Loucy (cell line): Measurements from ENCODE around the gene GLYATL1B.
"Not testable (repeated sequence)": the region's sequence is repeated elsewhere in the genome, so short reads cannot be mapped to it uniquely, and the experiment has no call there.

Experiments
- H2AFZ ChIP-seq: fragments of 200-600 bp; sonication (generic); 2 replicates; pipeline ENCODE4 v1.6.0; 2016; ENCODE audit warnings: antibody characterized with exemption, mild to moderate bottlenecking, low read length, moderate library complexity
- H3F3A ChIP-seq: fragments of 200-600 bp; 2 replicates; pipeline ENCODE4 v1.6.0; 2016; ENCODE audit warnings: antibody characterized with exemption, low read depth, mild to moderate bottlenecking
- H3K27me3 ChIP-seq: fragments of 200-600 bp; sonication (generic); 2 replicates; pipeline ENCODE4 v1.6.1; 2014; ENCODE audit warnings: low read length, mild to moderate bottlenecking; ENCODE audit not compliant: insufficient read depth, poor library complexity, severe bottlenecking
- H3K36me3 ChIP-seq: fragments of 200-600 bp; sonication (generic); 2 replicates; pipeline ENCODE4 v1.6.1; 2016; ENCODE audit warnings: low read length; ENCODE audit not compliant: insufficient read depth
- H3K4me1 ChIP-seq: fragments of 200-600 bp; sonication (generic); 2 replicates; pipeline ENCODE4 v1.5.1; 2014; ENCODE audit warnings: low read length, mild to moderate bottlenecking; ENCODE audit not compliant: insufficient read depth, poor library complexity, severe bottlenecking
- H3K4me2 ChIP-seq: fragments of 200-600 bp; sonication (generic); 2 replicates; pipeline ENCODE4 v1.6.0; 2014; ENCODE audit warnings: antibody characterized with exemption, low read length, low read depth, mild to moderate bottlenecking; ENCODE audit not compliant: poor library complexity, severe bottlenecking
- H3K4me3 ChIP-seq: fragments of 200-600 bp; sonication (generic); 2 replicates; pipeline ENCODE4 v1.5.1; 2014; ENCODE audit warnings: low read length, mild to moderate bottlenecking, mixed read lengths; ENCODE audit not compliant: poor library complexity, severe bottlenecking
- H3K79me2 ChIP-seq: fragments of 200-600 bp; sonication (generic); 2 replicates; pipeline ENCODE4 v1.6.1; 2014; ENCODE audit warnings: low read length; ENCODE audit not compliant: insufficient read depth
- H3K9ac ChIP-seq: fragments of 200-600 bp; sonication (generic); 2 replicates; pipeline ENCODE4 v1.6.0; 2014; ENCODE audit warnings: mild to moderate bottlenecking, low read depth, low read length, moderate library complexity; ENCODE audit not compliant: poor library complexity, severe bottlenecking
- H3K9me2 ChIP-seq: fragments of 200-600 bp; sonication (generic); replicated peaks from 2 replicates; pipeline ENCODE4 v1.6.1; 2016; ENCODE audit warnings: low read depth, low read length, mixed read lengths
- H3K9me3 ChIP-seq: fragments of 200-600 bp; sonication (generic); 2 replicates; pipeline ENCODE4 v1.6.1; 2014; ENCODE audit warnings: mild to moderate bottlenecking, antibody characterized with exemption, low read length, low read depth; ENCODE audit not compliant: insufficient read depth
- H4K20me1 ChIP-seq: fragments of 200-600 bp; sonication (generic); 2 replicates; pipeline ENCODE4 v1.6.0; 2014; ENCODE audit warnings: antibody characterized with exemption, low read length, mild to moderate bottlenecking; ENCODE audit not compliant: insufficient read depth, poor library complexity, severe bottlenecking
- EZH2phosphoT487 ChIP-seq: fragments of 200-600 bp; IDR thresholded peaks from 2 replicates; pipeline ENCODE4 v1.6.1; 2018; ENCODE audit warnings: antibody characterized with exemption, mild to moderate bottlenecking, moderate library complexity, borderline replicate concordance
- TF ChIP-seq, protein P1 (sequence below): fragments of 200-600 bp; sonication (generic); conservative IDR thresholded peaks from 2 replicates; pipeline ENCODE4 v1.5.1; 2014; ENCODE audit warnings: mild to moderate bottlenecking, antibody characterized with exemption, low read length

GLYATL1B gene, protein sequence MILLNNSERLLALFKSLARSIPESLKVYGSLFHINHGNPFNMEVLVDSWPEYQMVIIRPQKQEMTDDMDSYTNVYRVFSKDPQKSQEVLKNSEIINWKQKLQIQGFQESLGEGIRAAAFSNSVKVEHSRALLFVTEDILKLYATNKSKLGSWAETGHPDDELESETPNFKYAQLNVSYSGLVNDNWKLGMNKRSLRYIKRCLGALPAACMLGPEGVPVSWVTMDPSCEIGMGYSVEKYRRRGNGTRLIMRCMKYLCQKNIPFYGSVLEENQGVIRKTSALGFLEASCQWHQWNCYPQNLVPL

DNA sequence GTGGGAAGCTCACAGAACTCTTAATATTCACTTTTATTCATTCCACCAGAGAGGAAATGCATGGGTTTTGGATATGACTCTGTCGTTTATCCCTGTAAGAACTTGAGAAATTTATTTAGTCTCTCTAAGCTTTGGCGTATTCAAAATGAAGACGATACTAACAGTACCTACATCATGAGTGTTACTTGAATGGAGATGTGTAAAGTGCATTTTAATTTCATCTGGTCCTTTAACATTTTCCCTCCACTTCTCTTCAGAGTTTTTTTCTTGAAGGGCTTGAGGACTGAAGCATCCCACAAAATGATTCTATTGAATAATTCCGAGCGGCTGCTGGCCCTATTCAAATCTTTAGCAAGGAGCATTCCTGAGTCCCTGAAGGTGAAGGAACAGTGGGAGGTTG is at the start of gene GLYATL1B:
TSS of gene GLYATL1B (plus strand) at position 301 of the 400 bp plus-strand sequence. CDS start at position 301, 0 bp downstream.
- not testable (repeated sequence) for H3K36me3 ChIP-seq, H3K4me1 ChIP-seq, H3K4me3 ChIP-seq, H3K9me2 ChIP-seq, H3K9ac ChIP-seq, H3K9me3 ChIP-seq, H3F3A ChIP-seq, H3K27me3 ChIP-seq, H2AFZ ChIP-seq, H3K4me2 ChIP-seq, H3K79me2 ChIP-seq, H4K20me1 ChIP-seq

DNA sequence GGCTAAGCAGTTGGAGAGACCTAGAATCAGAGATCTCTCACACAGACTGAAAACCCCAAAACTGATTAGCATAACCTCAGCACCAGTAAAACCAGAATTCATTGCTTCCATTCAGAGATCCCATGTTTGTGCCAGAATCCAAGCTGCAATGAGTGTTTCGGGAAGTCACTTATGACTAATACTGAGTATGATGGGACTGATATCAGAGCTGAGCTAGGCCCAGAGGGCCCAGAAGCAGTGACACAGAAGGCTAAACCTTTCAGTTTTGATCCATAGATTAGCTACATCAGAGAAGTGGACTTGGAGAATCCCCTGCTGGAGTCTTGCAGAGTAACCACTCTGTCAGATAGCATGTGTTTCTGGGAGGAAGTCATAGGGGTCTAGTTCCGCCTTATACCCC is 49.6 kb upstream of the GLYATL1B start:
- H3K9ac ChIP-seq, H3K9me2 ChIP-seq, H3K36me3 ChIP-seq, H3F3A ChIP-seq, H3K4me1 ChIP-seq, H3K9me3 ChIP-seq, H3K27me3 ChIP-seq, H4K20me1 ChIP-seq, H3K79me2 ChIP-seq, H3K4me2 ChIP-seq, H3K4me3 ChIP-seq, H2AFZ ChIP-seq: not testable (repeated sequence)

DNA sequence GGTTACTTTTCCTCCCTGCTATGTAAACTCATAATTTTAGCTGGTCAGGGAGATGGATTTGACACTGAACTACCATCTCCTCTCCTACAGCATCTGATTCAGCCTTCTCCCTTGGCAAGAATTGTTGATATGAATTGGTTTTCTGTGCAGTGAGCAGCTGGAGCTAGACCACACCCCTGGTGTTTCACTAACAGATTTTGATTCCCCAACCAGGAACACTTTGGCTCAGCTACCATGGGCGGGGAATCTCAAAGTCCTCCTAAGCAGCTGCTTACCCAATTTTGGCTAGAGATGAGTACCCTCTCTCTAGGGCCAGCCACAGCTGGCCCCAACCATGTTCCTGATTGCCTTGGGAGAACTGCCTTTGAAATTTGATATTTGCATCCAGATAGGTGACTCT is 48.7 kb upstream of the GLYATL1B start:
- H3K9me2 ChIP-seq, H3F3A ChIP-seq, H4K20me1 ChIP-seq, H2AFZ ChIP-seq, H3K4me2 ChIP-seq, H3K36me3 ChIP-seq, H3K9me3 ChIP-seq, H3K27me3 ChIP-seq, H3K4me1 ChIP-seq, H3K9ac ChIP-seq, H3K79me2 ChIP-seq, H3K4me3 ChIP-seq: not testable (repeated sequence)

DNA sequence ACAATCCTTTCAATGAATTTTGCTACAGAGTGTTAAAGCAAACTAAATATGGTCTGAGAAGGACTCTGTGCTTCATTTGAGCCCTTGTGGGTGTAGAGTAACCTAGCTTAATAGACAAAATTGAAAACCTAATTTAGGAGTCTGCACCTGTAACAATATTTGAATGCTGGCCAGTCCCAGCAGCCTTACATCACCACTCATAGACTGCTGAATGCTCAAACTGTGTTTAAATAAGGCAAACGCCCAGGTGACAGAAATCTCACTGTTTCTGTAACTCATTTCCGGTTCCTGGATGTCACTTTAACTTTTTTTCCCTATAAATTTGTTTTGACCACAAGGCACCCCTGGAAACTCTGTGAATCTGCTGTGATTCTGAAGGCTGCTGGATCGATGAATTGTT is 45.5 kb upstream of the GLYATL1B start:
- Histone ChIP-seq H2AFZ (no peak overlapping the region), H3K4me1 (no peaks in the 10 kb centered on the region), H3K9me3 (no peaks in the 10 kb centered on the region), H3F3A (no peaks in the 10 kb centered on the region), H3K4me3 (no peak overlapping the region), H3K4me2 (no peak overlapping the region), H3K9ac (no peak overlapping the region), H4K20me1 (no peaks in the 10 kb centered on the region), H3K79me2 (no peaks in the 10 kb centered on the region), H3K36me3 (no peaks in the 10 kb centered on the region), H3K27me3 (no peaks in the 10 kb centered on the region), H3K9me2 (no peaks in the 10 kb centered on the region)
- no peak for TF ChIP-seq EZH2phosphoT487
- TF ChIP-seq, protein P1, sequence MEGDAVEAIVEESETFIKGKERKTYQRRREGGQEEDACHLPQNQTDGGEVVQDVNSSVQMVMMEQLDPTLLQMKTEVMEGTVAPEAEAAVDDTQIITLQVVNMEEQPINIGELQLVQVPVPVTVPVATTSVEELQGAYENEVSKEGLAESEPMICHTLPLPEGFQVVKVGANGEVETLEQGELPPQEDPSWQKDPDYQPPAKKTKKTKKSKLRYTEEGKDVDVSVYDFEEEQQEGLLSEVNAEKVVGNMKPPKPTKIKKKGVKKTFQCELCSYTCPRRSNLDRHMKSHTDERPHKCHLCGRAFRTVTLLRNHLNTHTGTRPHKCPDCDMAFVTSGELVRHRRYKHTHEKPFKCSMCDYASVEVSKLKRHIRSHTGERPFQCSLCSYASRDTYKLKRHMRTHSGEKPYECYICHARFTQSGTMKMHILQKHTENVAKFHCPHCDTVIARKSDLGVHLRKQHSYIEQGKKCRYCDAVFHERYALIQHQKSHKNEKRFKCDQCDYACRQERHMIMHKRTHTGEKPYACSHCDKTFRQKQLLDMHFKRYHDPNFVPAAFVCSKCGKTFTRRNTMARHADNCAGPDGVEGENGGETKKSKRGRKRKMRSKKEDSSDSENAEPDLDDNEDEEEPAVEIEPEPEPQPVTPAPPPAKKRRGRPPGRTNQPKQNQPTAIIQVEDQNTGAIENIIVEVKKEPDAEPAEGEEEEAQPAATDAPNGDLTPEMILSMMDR: no peak

DNA sequence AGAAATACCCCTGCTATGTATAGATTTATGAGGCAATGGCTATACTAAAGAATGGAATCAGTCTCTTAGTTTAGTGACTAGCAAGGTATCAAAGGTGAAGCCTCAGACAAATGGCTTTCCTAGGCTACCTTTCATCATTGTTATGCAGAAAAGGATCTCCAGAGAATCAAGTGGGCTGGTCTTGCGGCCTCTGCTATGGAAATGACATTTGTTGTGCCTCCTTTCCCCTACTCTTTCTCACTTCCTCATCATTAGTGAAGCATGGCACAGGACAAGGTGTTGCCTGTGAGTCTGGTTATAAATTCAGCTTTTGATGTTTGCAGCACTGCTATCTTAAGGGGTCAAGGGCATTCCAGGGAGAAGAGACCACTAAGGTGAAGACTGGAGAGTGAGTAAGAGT is 34.7 kb upstream of the GLYATL1B start:
- H2AFZ ChIP-seq, H3K36me3 ChIP-seq, H3K27me3 ChIP-seq, H3K4me3 ChIP-seq, H4K20me1 ChIP-seq, H3K4me2 ChIP-seq, H3K9me3 ChIP-seq, H3K9me2 ChIP-seq, H3F3A ChIP-seq, H3K9ac ChIP-seq, H3K79me2 ChIP-seq: not testable (repeated sequence)
- peaks cover 14% of the 10 kb centered on the region for H3K4me1 ChIP-seq

DNA sequence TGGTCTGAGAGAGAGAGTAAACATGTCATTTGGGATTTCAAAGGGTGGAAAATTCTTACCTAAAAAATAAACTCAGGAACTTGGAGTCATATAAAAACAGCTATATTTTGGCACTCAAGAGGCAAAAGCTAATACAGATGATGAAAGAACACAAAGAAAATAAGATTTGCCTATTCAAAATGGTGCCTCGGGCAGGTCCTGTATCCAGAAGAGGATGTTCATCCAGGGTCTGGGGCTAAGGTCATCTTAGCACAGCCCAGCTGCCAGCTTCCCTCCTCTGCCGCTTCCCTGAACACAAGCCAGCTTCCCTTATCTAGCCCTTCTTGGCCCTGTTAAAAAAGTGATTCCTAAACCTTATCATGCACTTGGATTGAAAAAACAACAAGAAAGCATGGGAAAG is 33.8 kb upstream of the GLYATL1B start:
- not testable (repeated sequence) for H3K9ac ChIP-seq, H3K9me2 ChIP-seq, H3K4me2 ChIP-seq, H3K36me3 ChIP-seq, H3K79me2 ChIP-seq, H3F3A ChIP-seq, H3K27me3 ChIP-seq, H4K20me1 ChIP-seq, H3K4me3 ChIP-seq, H3K9me3 ChIP-seq, H2AFZ ChIP-seq
- H3K4me1 ChIP-seq: peaks cover 14% of the 10 kb centered on the region
